Astrocyte of the spinal cord (primary cell): ENCODE data around the gene RND1.
"Not testable (repeated sequence)": the region's sequence is repeated elsewhere in the genome, so short reads cannot be mapped to it uniquely, and the experiment has no call there.

Experiments
- DNase-seq: peaks from one replicate; pipeline ENCODE4 v3.0.0; 2011; ENCODE audit warnings: low read depth, low spot score
- H3K4me3 ChIP-seq: 2 replicates; pipeline ENCODE4 v1.5.1; 2011; ENCODE audit warnings: low read depth, mild to moderate bottlenecking, low read length, moderate library complexity
- in situ Hi-C: cut with HindIII; loops from 2 replicates; pipeline ENCODE4 v1.10.0; 2017; ENCODE audit warnings: low sequenced_read_pairs
- TF ChIP-seq, protein P1 (sequence below): IDR thresholded peaks from 2 replicates; pipeline ENCODE4 v1.5.1; 2012; ENCODE audit warnings: low read depth, mild to moderate bottlenecking, low read length, inconsistent platforms

The RND1 gene

DNA sequence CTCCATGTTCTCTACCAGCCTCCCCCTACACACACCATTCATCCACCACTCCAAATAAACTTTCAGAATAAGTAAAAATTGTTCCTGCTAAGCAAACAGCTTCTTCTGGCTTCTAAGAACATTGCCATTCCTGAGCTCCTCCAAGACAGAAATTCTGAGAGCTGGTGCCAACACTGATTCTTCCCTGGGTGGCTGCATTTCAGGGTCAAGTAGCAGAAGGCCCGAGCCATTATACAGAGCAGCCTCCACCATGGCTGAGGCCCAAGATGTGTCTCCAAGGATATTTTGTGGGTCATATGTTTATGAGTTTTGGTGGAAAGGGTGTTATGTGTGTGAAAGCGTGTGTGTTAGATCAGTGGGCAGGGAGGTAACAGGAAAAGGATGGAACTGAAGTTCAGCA, 3.5 kb upstream of the RND1 start:
- in situ Hi-C loops: no loop called here
- TF ChIP-seq, protein P1, sequence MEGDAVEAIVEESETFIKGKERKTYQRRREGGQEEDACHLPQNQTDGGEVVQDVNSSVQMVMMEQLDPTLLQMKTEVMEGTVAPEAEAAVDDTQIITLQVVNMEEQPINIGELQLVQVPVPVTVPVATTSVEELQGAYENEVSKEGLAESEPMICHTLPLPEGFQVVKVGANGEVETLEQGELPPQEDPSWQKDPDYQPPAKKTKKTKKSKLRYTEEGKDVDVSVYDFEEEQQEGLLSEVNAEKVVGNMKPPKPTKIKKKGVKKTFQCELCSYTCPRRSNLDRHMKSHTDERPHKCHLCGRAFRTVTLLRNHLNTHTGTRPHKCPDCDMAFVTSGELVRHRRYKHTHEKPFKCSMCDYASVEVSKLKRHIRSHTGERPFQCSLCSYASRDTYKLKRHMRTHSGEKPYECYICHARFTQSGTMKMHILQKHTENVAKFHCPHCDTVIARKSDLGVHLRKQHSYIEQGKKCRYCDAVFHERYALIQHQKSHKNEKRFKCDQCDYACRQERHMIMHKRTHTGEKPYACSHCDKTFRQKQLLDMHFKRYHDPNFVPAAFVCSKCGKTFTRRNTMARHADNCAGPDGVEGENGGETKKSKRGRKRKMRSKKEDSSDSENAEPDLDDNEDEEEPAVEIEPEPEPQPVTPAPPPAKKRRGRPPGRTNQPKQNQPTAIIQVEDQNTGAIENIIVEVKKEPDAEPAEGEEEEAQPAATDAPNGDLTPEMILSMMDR: no peak
- H3K4me3 ChIP-seq: no peak overlapping the region
- DNase-seq: no peak

DNA sequence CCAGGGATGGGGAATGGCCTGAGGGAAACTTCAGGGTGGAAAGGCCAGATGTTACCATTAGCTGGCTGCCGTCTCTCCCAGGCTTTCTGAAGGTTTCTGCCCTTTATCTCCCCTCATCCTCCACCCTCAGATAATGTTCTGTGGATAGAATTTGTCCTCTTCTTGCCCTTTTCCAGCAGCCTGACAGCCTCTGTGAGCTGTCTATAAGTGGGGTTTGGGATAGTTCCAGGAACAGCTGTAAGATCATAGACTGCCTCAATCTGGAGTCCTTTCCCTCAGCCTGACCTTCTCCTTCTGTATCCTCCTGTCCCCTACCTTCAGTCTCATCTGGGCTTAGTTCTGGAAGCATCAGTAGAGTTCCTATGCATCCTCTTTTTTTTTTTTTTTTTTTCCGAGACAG, 2.8 kb upstream of the RND1 start:
- no peak overlapping the region for H3K4me3 ChIP-seq
- TF ChIP-seq, protein P1: no peak
- in situ Hi-C loops: no loop called here
- DNase-seq: no peak

DNA sequence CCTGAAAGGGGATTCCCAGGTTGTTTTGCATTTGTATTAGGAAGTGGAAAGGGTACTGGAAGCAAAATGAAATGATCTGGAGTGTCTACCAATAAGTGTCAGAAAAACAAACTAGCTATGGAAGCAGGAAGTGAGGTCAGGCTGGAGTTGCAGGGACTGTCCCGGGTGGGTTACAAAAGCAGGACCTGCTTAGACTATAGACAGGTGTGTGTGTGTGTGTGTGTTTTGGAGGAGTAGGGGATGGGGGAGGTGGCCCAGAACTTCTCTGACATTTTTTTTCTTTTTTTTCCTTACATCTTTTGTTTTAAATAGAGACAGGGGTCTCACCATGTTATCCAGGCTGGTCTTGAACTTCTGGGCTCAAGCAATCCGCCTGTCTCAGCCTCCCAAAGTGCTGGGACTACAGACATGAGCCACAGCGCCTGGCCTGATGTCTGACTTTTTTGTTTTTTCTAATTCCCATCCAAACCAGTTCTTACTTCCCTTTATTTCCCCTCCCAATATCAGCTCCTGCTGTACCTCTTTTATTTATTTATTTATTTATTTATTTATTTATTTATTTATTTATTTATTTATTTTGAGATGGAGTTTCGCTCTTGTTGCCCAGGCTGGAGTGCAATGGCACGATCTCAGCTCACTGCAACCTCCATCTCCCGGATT, 512 bp upstream of the RND1 start:
- TF ChIP-seq, protein P1: no peak
- no peak for DNase-seq
- H3K4me3 ChIP-seq: peak overlapping the region; percentile 51
- in situ Hi-C loops: no loop called here

DNA sequence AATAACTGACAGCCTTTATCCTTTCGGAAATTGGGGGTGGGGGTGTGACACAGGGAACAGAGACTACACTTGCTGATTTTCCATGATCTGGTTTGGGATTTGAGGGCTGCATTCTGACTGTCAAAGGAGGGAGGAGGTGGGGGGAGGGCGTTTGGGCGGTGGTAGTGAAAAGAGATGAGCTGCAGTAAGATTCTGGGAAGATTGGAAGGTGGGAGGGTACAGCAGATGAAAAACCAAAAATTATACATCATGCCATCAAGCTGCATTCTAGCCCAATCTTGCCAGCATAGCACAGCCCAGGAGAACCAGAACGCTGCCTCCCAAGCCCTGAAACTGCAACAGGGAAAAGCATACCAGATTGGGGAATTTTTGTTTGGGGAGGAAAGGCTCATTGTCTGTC, 2.4 kb downstream of the RND1 start:
- H3K4me3 ChIP-seq: no peak overlapping the region
- no peak for DNase-seq
- in situ Hi-C loops: no loop called here
- TF ChIP-seq, protein P1: no peak

DNA sequence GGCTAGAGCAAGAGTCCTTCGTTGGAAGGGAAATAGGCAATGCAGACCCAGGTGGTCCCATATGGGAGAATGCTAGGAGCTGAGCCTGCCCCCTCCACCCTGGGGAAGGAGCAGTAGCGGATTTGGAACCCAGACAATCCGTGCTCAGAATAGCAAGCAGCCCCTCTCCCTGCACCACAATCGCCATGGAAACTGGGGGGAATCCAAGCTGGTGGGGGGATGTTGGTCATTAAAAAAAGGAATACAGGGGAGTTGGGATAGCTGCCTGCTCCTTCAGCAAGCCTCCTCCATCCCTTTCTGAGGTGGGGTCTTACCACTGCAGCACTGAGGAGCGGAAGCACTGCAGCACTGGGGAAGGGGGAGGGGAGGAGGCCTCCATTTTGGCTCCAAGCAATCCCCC, 2.9 kb downstream of the RND1 start:
- DNase-seq: no peak
- TF ChIP-seq, protein P1: no peak
- in situ Hi-C loops: no loop called here
- H3K4me3 ChIP-seq: no peak overlapping the region

DNA sequence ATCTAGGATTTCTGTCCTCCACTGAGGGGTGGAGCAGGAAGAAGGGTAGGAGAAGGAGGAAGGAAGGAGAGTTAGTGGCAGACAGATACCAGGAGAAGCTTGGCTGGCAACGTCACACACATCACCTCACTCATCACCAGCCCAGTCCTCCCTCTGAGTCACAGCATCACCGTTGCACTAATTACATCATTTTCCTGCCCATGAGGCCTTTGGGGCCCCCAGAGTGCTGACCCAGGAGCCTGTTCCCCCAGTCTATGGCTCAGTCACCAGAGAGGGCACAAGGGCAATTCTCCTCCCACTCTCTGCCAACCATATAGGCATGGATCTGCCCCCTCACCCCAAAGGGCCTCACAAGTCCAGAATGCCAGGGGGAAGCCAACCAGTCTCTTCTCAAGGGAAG, 4.6 kb downstream of the RND1 start:
- in situ Hi-C loops: no loop called here
- TF ChIP-seq, protein P1: no peak
- DNase-seq: no peak
- H3K4me3 ChIP-seq: no peak overlapping the region

DNA sequence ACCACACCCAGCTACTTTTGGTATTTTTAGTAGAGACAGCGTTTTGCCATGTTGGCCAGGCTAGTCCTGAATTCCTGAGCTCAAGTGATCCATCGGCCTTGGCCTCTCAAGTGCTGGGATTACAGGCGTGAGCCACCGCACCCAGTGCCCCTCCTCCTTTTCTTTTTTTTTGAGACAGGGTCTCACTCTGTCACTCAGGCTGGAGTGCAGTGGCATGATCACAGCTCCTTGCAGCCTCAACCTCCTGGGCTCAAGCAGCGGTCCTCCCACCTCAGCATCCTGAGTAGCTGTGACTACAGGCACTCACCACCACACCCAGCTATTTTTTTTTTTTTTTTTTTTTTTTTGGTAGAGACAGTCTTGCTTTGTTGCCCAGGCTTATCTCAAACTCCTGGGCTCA, 5.4 kb downstream of the RND1 start:
- H3K4me3 ChIP-seq, in situ Hi-C loops, DNase-seq: not testable (repeated sequence)
